Psoas muscle (tissue), 8 donors: ENCODE data around the gene UNCX. TPM values are rescaled to one million over a fixed set of nuclear protein-coding genes. Genes with fewer than 3 reads are reported as not detected.

Experiments
- ATAC-seq, 4 donors: fragments of 200-7000 bp; cut with Tn5 transposase; one replicate each; pipeline ENCODE4 v1.9.1; 2020; ENCODE audit warnings: moderate library complexity in 3 of 4, mild to moderate bottlenecking in 2 of 4
- DNase-seq, 2 donors: peaks; one replicate each; pipeline ENCODE4 v3.0.0-alpha.2; 2020
- H3K27ac ChIP-seq: fragments of 200-600 bp; one replicate; pipeline ENCODE4 v1.8.0; 2022
- H3K27me3 ChIP-seq, 3 donors: fragments of 200-600 bp in 1 of 3; one replicate each; pipeline versions ENCODE4 v1.6.1 to v1.8.0; 2013 to 2022; ENCODE audit warnings: low read length in 2 of 3, mild to moderate bottlenecking in 2 of 3, moderate library complexity in 1 of 3; ENCODE audit not compliant: insufficient read depth in 3 of 3
- H3K36me3 ChIP-seq, 2 donors: fragments of 200-600 bp in 1 of 2; one replicate each; pipeline versions ENCODE4 v1.6.1 to v1.8.0; 2013 to 2022; ENCODE audit warnings: low read depth in 1 of 2, mild to moderate bottlenecking in 1 of 2, moderate library complexity in 1 of 2; ENCODE audit not compliant: insufficient read depth in 1 of 2
- H3K4me1 ChIP-seq: fragments of 200-600 bp; one replicate; pipeline ENCODE4 v1.8.0; 2022
- H3K4me3 ChIP-seq: fragments of 200-600 bp; one replicate; pipeline ENCODE4 v1.8.0; 2022; ENCODE audit warnings: mild to moderate bottlenecking
- H3K9me3 ChIP-seq: fragments of 200-600 bp; one replicate; pipeline ENCODE4 v1.8.0; 2022
- WGBS, 3 donors: extraction: QIAGEN DNeasy Blood & Tissue Kit; methylation state at CpG; one replicate each; pipeline versions ENCODE4 v1.1.6 to v1.1.7; 2013; 5-methylcytosine and 5-hydroxymethylcytosine counted together
- intact Hi-C, 2 donors: fragments of 100-400 bp; cut with DNase I; formaldehyde crosslinking; loops; one replicate each; pipeline versions ENCODE4 v1.11.0 to v1.14.2; 2022
- long read RNA-seq, 2 donors: library from polyadenylated mRNA; unstranded; transcript quantifications; one replicate each; pipeline ENCODE4 v2.0.0, GENCODE V29; 2021
- polyA plus RNA-seq, 3 donors: library from polyadenylated mRNA; stranded (reverse); fragments of 200-250 nt; gene quantifications; one replicate each; pipeline ENCODE4 v1.2.3, GENCODE V29; 2013
- total RNA-seq, 4 donors: library from RNA; stranded (reverse); fragmentation: NEBNext Ultra II Directional in 2 of 4; extraction: Animal tissue kit (Norgen Biotek cat#: 25700) in 2 of 4; gene quantifications; one replicate each; pipeline versions ENCODE4 v1.2.1 to v1.2.4, GENCODE V29; 2021 to 2023
- TF ChIP-seq, protein P1 (sequence below): fragments of 200-600 bp; IDR thresholded peaks from one replicate; pipeline ENCODE4 v1.8.0; 2022; ENCODE audit warnings: antibody characterized with exemption
- donor health status: healthy with polysubstance abuse.
- donor health status: DM: no; HTN: no; CAD: no; lungs with moderate emphysema.
- donor health status: Bipolar disorder and iron deficiency.
- donor health status: healthy.
- donor health status: DM: yes; HTN: yes; CAD: no.
- donor health status: DM: no; HTN: no; CAD: no.
- donor health status: DM: no; HTN: no; CAD: no.
- donor health status: DM: yes; HTN: yes; CAD: no.

Gene UNCX
- total RNA-seq (not detected), polyA plus RNA-seq (not detected)
- long read RNA-seq, donor 1: 0 reads
- long read RNA-seq, donor 2: 0 reads

DNA sequence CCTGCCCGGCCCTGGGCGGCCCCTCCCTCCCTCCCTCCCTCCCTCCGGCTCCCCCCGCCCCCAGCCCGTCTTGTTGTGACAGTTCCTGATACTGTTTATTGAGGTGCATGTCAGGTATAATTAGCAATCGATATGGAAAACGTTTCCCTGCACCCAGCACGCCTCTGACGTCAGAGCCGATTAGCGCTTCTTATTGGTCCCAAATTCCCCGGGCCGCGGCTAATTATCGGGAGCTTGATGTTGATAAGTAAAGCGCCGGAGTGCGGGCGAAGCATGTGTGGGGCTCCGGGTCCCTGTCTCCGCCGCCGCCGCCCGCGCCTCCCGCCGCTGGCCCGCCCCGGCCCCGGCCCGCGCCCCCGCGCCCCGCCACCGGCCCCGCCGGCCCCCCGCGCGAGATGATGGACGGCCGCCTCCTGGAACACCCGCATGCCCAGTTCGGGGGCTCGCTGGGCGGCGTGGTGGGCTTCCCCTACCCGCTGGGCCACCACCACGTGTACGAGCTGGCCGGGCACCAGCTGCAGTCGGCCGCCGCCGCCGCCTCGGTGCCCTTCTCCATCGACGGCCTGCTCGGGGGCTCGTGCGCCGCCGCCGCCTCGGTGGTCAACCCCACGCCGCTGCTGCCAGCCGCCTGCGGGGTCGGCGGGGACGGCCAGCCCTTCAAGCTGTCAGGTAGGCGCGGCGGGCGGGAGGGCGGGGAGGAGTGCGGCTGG is at the start of gene UNCX:
Gene UNCX (plus strand): TSS at position 250 of the 710 bp plus-strand sequence. CDS start 146 bp downstream, at position 396.
- H3K4me1 ChIP-seq: peaks cover 8% of the 10 kb centered on the region
- intact Hi-C loops: no loop called here

GRCh38 chr7:1187127-1187526 is 45.5 kb upstream of the UNCX start:
- intact Hi-C loops: no loop called here
- no peak for ATAC-seq
- Histone ChIP-seq H3K27ac (no peak overlapping the region), H3K9me3 (no peaks in the 10 kb centered on the region), H3K27me3 (peaks cover 0 to 57% (median 8%) of the 10 kb centered on the region in 3 donors), H3K4me1 (no peaks in the 10 kb centered on the region), H3K4me3 (no peak overlapping the region), H3K36me3 (no peaks in the 10 kb centered on the region)
- TF ChIP-seq, protein P1, sequence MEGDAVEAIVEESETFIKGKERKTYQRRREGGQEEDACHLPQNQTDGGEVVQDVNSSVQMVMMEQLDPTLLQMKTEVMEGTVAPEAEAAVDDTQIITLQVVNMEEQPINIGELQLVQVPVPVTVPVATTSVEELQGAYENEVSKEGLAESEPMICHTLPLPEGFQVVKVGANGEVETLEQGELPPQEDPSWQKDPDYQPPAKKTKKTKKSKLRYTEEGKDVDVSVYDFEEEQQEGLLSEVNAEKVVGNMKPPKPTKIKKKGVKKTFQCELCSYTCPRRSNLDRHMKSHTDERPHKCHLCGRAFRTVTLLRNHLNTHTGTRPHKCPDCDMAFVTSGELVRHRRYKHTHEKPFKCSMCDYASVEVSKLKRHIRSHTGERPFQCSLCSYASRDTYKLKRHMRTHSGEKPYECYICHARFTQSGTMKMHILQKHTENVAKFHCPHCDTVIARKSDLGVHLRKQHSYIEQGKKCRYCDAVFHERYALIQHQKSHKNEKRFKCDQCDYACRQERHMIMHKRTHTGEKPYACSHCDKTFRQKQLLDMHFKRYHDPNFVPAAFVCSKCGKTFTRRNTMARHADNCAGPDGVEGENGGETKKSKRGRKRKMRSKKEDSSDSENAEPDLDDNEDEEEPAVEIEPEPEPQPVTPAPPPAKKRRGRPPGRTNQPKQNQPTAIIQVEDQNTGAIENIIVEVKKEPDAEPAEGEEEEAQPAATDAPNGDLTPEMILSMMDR: no peak
- 58 to 67% (median 64%) methylated on average over 11 of the region's 11 CpGs for WGBS, 3 donors
- DNase-seq: no peak

More for the DNA sequence above, at the start of gene UNCX:
- DNase-seq (no peak), ATAC-seq (no peak)
- TF ChIP-seq, protein P1: no peak
- Histone ChIP-seq H3K4me3 (no peak within 1 kb of the TSS), H3K27me3 (peaks cover 0 to 87% (median 48%) of the 10 kb centered on the region in 3 donors), H3K9me3 (no peaks in the 10 kb centered on the region), H3K27ac (no peak within 1 kb of the TSS), H3K36me3 (no peaks in the 10 kb centered on the region)
- WGBS, 3 donors: 3% methylated on average over 36 to 81 of the region's 81 CpGs

GRCh38 chr7:1188720-1189294 is 43.9 kb upstream of the UNCX start:
- intact Hi-C loops: no loop called here
- no peak overlapping the region for H3K27ac ChIP-seq
- ATAC-seq (no peak), DNase-seq (no peak)
- peaks cover 0 to 68% (median 8%) of the 10 kb centered on the region in 3 donors for H3K27me3 ChIP-seq
- H3K36me3 ChIP-seq: no peaks in the 10 kb centered on the region
- H3K4me1 ChIP-seq: no peaks in the 10 kb centered on the region
- no peak overlapping the region for H3K4me3 ChIP-seq
- H3K9me3 ChIP-seq: no peaks in the 10 kb centered on the region
- WGBS, 3 donors: 79 to 82% (median 81%) methylated on average over 5 to 6 of the region's 6 CpGs
- TF ChIP-seq, protein P1: no peak

- intact Hi-C loops: loop anchor here in 1 of 2 donors (10.0 kb wide), 1 partner anchor 225 kb away; no protein-coding TSS in a partner anchor
- 92 to 97% (median 94%) methylated on average over 10 of the region's 10 CpGs for WGBS, 3 donors
- DNase-seq (no peak), ATAC-seq (no peak)
- H3K9me3 ChIP-seq: no peaks in the 10 kb centered on the region
- TF ChIP-seq, protein P1: no peak
- H3K4me3 ChIP-seq: no peak overlapping the region
- no peaks in the 10 kb centered on the region for H3K4me1 ChIP-seq
- no peak overlapping the region for H3K27ac ChIP-seq
- H3K36me3 ChIP-seq: no peaks in the 10 kb centered on the region
- H3K27me3 ChIP-seq: peaks cover 0 to 71% (median 8%) of the 10 kb centered on the region in 3 donors
Measured at GRCh38 chr7:1189986-1190772, 42.5 kb upstream of the UNCX start.
